ENCODE data around the gene HOXB13.
"Not testable (repeated sequence)": the region's sequence is repeated elsewhere in the genome, so short reads cannot be mapped to it uniquely, and the experiment has no call there.

The HOXB13 gene

GRCh38 chr17:48721009-48721402 lies 7.5 kb downstream of the HOXB13 start:
- H3K4me3 ChIP-seq (ENCODE audit: low read length): no peak overlapping the region
- no peak for DNase-seq (ENCODE audit: low read depth)
- TF ChIP-seq, protein P1, sequence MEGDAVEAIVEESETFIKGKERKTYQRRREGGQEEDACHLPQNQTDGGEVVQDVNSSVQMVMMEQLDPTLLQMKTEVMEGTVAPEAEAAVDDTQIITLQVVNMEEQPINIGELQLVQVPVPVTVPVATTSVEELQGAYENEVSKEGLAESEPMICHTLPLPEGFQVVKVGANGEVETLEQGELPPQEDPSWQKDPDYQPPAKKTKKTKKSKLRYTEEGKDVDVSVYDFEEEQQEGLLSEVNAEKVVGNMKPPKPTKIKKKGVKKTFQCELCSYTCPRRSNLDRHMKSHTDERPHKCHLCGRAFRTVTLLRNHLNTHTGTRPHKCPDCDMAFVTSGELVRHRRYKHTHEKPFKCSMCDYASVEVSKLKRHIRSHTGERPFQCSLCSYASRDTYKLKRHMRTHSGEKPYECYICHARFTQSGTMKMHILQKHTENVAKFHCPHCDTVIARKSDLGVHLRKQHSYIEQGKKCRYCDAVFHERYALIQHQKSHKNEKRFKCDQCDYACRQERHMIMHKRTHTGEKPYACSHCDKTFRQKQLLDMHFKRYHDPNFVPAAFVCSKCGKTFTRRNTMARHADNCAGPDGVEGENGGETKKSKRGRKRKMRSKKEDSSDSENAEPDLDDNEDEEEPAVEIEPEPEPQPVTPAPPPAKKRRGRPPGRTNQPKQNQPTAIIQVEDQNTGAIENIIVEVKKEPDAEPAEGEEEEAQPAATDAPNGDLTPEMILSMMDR (conservative IDR thresholded peaks at IDR 0.05; ENCODE audit: low read length): no peak

- H3K4me3 ChIP-seq (ENCODE audit: low read length): no peak overlapping the region
- TF ChIP-seq, protein P1 (conservative IDR thresholded peaks at IDR 0.05; ENCODE audit: low read length): no peak
- DNase-seq (ENCODE audit: low read depth): no peak
Measured at GRCh38 chr17:48720266-48721008, 8.1 kb downstream of the HOXB13 start.

DNA sequence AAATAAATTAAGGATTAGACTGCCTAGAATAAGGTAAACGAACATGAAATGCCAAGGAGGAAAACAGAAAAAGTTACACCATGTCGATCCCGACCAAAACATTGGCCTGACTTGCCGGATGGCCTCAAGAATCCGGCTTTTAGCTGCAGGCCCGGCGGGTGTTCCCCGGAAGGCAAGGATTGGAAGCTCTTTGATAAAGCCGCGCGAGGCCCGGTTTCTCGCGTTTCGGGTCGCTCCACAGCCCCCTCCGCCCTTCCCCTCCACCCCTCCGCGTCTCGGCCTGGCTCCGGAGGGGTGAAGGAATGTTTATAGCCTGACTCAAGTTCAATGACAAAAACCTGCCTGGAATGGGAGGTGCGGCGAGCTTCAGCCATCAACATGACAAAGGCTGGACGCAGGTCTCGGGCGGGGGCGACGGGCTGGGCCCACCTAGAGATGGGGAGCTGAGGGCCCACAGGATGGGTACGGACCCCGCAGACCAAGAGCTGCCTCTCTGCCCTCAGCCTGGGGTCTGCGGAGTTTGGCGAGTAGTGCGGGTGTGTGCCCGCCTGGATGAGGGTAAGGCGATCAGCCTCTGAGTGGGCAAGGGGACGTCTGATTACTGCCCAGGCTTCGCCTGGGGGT lies 8.8 kb downstream of the HOXB13 start:
- H3K4me3 ChIP-seq (ENCODE audit: low read length): no peak overlapping the region
- DNase-seq (ENCODE audit: low read depth): no peak
- TF ChIP-seq, protein P1 (conservative IDR thresholded peaks at IDR 0.05; ENCODE audit: low read length): no peak

DNA sequence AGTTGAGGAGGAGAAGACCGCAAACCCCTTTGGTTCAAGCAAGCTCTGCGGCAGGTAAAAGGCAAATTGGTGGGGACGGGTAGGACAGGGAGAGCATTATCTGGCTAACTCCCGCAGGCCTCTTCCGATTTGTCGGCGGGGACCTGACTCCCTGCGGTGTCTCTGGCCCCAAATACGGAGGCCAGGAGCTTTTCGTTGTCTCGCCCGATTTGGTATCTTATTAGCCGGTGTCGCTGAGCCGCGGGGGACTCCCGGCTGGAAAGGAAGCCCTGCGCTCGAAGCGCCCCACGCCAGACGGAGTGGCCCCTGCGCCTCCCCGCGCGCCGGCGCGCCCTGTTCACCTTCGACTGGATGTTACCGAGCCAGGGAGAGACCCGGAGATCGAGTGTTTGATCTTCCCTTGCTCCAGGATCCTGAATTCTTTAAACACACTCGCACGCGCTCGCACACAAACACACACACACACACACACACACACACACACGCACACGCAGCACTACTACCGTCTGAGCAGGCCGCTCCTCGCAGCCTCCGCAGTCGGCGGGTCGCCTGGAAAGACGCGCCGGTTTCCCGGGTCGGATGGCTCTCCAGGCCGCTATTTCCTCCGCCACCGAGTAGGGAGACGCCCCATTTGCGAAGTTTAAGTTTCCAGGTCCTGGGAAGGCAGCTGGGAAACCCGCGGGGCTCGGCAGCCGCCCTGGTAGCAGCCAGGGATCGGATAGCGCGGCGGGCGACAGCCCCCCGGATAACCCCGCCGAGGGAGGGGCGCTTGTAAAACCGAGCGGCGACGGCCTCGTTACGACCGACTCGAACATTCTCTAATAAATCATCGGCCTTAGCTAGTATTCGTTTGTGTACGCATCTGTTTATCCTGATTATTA lies 9.5 kb downstream of the HOXB13 start:
- TF ChIP-seq, protein P1 (conservative IDR thresholded peaks at IDR 0.05; ENCODE audit: low read length): no peak
- DNase-seq (ENCODE audit: low read depth): peak; percentile 16
- no peak overlapping the region for H3K4me3 ChIP-seq (ENCODE audit: low read length)

- no peak for DNase-seq (ENCODE audit: low read depth)
- TF ChIP-seq, protein P1 (conservative IDR thresholded peaks at IDR 0.05; ENCODE audit: low read length): no peak
- no peak overlapping the region for H3K4me3 ChIP-seq (ENCODE audit: low read length)
Measured at GRCh38 chr17:48718227-48718760, 10.3 kb downstream of the HOXB13 start.

- DNase-seq (ENCODE audit: low read depth): no peak
- H3K4me3 ChIP-seq (ENCODE audit: low read length): no peak overlapping the region
- TF ChIP-seq, protein P1 (conservative IDR thresholded peaks at IDR 0.05; ENCODE audit: low read length): no peak
Measured at GRCh38 chr17:48717367-48718226, 11.0 kb downstream of the HOXB13 start.

GRCh38 chr17:48716549-48716948 lies 12.0 kb downstream of the HOXB13 start:
- DNase-seq (ENCODE audit: low read depth); H3K4me3 ChIP-seq (ENCODE audit: low read length): not testable (repeated sequence)

Data from AG10803 (cell line).